ENCODE results near the gene IQGAP3.

DNA sequence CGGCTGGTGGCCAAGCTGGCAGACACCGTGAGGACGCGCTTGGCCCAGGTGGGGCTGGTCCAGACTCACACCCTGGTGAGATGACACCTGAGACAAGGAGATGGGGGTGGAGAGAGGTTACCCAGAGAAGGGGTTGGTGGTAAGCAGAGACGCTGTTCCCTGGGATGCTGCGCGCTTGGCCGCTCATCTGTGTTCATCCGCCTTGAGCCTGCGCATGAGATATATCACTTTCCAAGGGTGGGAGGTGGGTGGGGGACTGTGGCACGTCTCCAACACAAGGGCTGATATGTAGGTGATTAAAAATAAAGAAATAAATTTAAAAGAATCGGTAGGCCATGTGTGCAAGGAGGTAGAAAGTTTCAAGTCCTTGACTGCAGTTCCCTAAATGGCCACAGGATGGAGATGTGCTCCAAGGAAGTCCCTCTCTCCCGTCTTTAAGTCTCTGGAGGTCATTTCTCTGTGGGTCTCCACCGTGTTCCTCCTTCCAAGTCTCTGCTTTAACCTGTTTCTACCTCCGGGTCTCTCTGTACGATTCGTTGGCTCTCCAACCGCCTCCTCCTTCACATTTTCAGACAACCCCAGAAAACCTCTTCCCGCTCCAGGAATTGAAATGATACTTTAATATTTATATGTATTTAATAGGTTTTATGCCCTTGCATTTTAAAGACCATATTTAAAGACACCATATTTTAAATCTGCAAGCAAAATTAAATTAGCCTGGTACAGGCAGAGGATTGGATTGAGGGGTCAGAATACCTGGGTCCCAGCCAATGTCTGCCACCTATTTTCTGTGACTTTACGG lies 11.7 kb upstream of the IQGAP3 start:
- TF ChIP-seq, protein P1, sequence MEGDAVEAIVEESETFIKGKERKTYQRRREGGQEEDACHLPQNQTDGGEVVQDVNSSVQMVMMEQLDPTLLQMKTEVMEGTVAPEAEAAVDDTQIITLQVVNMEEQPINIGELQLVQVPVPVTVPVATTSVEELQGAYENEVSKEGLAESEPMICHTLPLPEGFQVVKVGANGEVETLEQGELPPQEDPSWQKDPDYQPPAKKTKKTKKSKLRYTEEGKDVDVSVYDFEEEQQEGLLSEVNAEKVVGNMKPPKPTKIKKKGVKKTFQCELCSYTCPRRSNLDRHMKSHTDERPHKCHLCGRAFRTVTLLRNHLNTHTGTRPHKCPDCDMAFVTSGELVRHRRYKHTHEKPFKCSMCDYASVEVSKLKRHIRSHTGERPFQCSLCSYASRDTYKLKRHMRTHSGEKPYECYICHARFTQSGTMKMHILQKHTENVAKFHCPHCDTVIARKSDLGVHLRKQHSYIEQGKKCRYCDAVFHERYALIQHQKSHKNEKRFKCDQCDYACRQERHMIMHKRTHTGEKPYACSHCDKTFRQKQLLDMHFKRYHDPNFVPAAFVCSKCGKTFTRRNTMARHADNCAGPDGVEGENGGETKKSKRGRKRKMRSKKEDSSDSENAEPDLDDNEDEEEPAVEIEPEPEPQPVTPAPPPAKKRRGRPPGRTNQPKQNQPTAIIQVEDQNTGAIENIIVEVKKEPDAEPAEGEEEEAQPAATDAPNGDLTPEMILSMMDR (IDR thresholded peaks at IDR 0.05): peak; percentile 85 to 99 (median 93)
- TF ChIP-seq POLR2A (IDR thresholded peaks at IDR 0.05): no peak

Data from esophagus squamous epithelium (tissue), 4 donors.